D721Med (cell line): Measurements from ENCODE around the gene WASL.

Experiments
- DNase-seq: peaks from one replicate; pipeline ENCODE4 v3.0.0; 2011; ENCODE audit warnings: low spot score; ENCODE audit not compliant: insufficient read length
- FAIRE-seq: peaks from 2 replicates; lab custom pipeline; 2011; peaks lifted over from hg19 to GRCh38; lab: Jason Lieb, UNC
- TF ChIP-seq, protein P1 (sequence below): IDR thresholded peaks from 2 replicates; pipeline ENCODE4 v1.5.1; 2012; ENCODE audit warnings: mild to moderate bottlenecking, control low read depth; ENCODE audit not compliant: insufficient read depth; ENCODE audit errors: missing control alignments

The WASL gene

DNA sequence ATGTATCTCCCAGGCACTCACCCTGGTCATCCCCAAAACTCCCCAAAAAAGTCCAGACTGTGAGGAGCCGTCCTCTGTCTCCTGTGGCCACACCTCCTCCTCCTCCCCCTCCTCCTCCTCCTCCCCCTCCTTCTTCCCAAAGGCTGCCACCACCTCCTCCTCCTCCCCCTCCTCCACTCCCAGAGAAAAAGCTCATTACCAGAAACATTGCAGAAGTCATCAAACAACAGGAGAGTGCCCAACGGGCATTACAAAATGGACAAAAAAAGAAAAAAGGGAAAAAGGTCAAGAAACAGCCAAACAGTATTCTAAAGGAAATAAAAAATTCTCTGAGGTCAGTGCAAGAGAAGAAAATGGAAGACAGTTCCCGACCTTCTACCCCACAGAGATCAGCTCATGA lies 86.0 kb downstream of the WASL start:
- FAIRE-seq (no peak), DNase-seq (no peak)
- TF ChIP-seq, protein P1, sequence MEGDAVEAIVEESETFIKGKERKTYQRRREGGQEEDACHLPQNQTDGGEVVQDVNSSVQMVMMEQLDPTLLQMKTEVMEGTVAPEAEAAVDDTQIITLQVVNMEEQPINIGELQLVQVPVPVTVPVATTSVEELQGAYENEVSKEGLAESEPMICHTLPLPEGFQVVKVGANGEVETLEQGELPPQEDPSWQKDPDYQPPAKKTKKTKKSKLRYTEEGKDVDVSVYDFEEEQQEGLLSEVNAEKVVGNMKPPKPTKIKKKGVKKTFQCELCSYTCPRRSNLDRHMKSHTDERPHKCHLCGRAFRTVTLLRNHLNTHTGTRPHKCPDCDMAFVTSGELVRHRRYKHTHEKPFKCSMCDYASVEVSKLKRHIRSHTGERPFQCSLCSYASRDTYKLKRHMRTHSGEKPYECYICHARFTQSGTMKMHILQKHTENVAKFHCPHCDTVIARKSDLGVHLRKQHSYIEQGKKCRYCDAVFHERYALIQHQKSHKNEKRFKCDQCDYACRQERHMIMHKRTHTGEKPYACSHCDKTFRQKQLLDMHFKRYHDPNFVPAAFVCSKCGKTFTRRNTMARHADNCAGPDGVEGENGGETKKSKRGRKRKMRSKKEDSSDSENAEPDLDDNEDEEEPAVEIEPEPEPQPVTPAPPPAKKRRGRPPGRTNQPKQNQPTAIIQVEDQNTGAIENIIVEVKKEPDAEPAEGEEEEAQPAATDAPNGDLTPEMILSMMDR: no peak

DNA sequence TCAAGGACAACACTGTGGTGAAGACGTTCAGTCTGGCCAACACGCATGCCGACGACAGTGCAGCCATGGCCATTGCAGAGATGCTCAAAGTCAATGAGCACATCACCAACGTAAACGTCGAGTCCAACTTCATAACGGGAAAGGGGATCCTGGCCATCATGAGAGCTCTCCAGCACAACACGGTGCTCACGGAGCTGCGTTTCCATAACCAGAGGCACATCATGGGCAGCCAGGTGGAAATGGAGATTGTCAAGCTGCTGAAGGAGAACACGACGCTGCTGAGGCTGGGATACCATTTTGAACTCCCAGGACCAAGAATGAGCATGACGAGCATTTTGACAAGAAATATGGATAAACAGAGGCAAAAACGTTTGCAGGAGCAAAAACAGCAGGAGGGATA lies 86.5 kb downstream of the WASL start:
- TF ChIP-seq, protein P1: no peak
- DNase-seq: no peak
- FAIRE-seq: no peak

DNA sequence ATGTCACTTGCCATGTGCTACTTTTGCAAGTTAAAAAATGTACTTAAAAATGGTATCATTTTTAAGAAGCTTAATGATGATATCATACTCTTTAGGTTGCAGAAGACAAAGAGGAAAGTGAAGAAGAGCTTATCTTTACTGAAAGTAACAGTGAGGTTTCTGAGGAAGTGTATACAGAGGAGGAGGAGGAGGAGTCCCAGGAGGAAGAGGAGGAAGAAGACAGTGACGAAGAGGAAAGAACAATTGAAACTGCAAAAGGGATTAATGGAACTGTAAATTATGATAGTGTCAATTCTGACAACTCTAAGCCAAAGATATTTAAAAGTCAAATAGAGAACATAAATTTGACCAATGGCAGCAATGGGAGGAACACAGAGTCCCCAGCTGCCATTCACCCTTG lies 87.0 kb downstream of the WASL start:
- no peak for FAIRE-seq
- TF ChIP-seq, protein P1: no peak
- no peak for DNase-seq

DNA sequence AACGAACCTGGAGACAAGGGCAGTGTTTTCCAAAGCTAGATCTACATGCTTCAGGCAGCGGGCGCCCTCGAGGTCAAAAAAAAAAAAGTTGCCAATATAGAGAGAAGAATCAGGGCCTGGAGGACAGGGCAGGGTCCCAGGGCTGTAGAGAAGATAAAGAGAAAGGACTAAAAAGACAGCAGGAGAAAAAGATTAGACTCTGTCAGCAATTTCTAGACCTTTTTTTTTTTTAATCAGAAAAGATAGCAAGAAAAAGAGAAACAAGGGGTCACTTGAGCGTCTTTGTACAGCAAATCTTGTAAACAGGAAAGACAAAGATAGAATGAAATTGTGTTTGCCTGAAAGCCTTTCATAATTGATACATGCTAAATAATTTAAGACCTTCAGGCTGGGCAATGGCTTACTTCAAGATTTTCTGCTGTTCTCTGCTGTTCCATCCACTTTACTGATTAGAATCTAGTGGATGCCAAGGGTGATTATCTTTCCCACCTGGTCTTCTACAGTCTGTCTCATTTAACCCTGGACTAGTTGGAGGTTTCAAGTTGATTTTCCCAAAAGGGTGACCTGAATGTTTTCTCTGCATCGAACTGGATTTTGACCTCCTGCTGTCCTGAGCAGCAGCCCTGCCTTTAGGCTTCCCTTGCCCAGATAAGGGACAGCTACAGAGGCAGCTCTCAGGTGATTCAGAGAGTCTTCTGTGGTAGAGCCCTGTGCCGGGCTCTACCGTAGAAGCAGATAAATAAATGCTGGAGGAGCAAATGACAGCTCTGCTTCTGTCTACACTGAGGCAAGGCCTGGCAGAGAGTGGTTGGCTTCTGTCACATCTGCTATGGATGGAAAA lies 88.1 kb downstream of the WASL start:
- TF ChIP-seq, protein P1: no peak
- FAIRE-seq: peak; percentile 35
- no peak for DNase-seq

DNA sequence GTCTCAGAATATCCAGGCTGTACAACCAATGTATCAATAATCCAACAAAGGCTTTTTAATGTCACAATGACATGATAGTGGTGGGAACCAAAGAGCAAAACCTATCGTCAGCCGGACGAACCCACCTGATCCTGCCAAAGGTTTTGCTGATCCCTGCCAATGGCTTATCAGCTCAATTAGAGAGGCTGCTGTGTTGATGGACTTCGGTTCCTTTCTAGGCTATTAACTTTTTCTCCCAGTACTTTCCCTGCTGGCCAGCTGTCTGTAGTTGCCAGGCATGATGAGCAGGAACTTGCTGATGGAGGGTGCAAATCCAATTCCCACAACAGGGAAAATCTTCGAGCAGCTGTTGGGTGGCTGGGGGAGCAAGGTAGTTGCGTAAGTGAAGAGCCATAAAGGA lies 90.8 kb downstream of the WASL start:
- FAIRE-seq: no peak

DNA sequence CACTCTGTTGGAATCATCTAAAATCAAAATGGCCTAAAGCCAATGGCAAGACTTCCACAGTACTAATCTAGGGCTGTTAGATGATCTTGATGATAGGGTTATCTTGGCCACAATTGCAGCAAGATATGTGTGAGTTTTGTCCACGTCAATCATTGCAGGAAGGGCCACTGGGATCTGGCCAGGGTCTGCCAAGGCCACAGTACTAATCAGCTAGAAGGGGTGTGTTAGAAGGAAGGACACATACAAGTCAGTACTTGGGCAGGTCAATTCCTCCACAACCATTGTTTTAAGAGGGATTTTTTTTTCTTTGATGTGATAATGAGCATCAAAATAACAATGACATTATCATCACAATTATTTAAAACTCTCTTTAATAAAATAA lies 91.5 kb downstream of the WASL start:
- DNase-seq (no peak), FAIRE-seq (no peak)
- TF ChIP-seq, protein P1: no peak

More for the DNA sequence above, 90.8 kb downstream of the WASL start:
- no peak for DNase-seq
- TF ChIP-seq, protein P1: no peak
